Measurements from ENCODE around the gene ABCC6. TPM values are rescaled to one million over a fixed set of nuclear protein-coding genes. Genes with fewer than 3 reads are reported as not detected.
"Not testable (repeated sequence)": the region's sequence is repeated elsewhere in the genome, so short reads cannot be mapped to it uniquely, and the experiment has no call there.

ABCC6 gene
- total and polyA plus RNA-seq, 2 donors from 2014 or later: 7.5 to 54.5 TPM

DNA sequence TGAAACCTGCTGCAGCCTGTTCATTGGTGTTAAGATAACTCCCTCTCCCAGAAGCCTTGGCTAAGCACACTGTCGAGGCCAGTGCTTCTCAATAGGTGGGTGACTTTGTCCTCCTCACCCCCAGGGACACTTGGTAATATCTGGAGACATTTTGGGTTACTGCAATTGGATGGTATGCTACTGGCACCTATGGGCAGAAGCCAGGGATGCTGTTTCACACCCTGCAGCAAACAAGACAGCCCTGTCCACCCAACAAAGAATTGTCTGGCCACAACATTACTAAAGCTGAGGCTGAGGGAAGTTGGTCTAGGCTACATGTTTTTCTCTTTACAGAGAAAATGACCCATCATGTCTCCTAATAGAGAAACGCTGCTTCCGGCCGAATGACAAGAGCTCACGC, 4.9 kb downstream of the ABCC6 start:
- H3K27ac ChIP-seq (ENCODE audit: low read depth in 2 of 2, low read length in 2 of 2); H3K36me3 ChIP-seq (ENCODE audit: control insufficient read depth in 2 of 3, insufficient read depth in 3 of 3, low read length in 3 of 3); intact Hi-C loops (cut with DNase I); H3K27me3 ChIP-seq (ENCODE audit: control insufficient read depth, insufficient read depth, low read length); H3K4me3 ChIP-seq (ENCODE audit: low read length in 3 of 3); DNase-seq; H3K4me1 ChIP-seq (ENCODE audit: control insufficient read depth in 2 of 3, insufficient read depth in 2 of 3, low read depth in 1 of 3, low read length in 3 of 3); H3K9me3 ChIP-seq (ENCODE audit: control insufficient read depth in 2 of 3, insufficient read depth in 1 of 3, low read length in 3 of 3); H3K9ac ChIP-seq (ENCODE audit: low read length in 3 of 3); FAIRE-seq: not testable (repeated sequence)

DNA sequence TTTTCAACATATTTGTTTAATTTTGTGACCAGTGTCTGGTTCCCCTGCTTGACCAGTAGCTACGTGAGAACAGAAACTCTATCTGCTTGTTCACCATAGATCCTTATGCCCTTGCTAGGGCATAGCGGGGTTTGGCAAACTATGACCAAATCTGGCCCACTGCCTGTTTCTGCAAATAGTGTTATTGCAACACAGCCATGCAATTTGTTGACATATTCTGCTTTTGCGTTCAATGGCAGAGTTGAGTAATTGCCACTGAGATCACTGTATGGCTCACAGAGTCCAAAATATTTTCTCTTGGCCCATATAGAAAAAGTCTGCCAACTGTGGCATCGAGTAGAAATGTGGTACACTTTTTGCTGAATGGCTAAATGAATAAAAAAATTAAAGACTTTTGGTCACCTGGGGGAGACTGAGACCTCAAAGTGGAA, 9.4 kb downstream of the ABCC6 start:
- H3K36me3 ChIP-seq (ENCODE audit: control insufficient read depth in 2 of 3, insufficient read depth in 3 of 3, low read length in 3 of 3); DNase-seq; H3K9me3 ChIP-seq (ENCODE audit: control insufficient read depth in 2 of 3, insufficient read depth in 1 of 3, low read length in 3 of 3); H3K4me3 ChIP-seq (ENCODE audit: low read length in 3 of 3); H3K4me1 ChIP-seq (ENCODE audit: control insufficient read depth in 2 of 3, insufficient read depth in 2 of 3, low read depth in 1 of 3, low read length in 3 of 3); H3K27me3 ChIP-seq (ENCODE audit: control insufficient read depth, insufficient read depth, low read length); H3K9ac ChIP-seq (ENCODE audit: low read length in 3 of 3); intact Hi-C loops (cut with DNase I); FAIRE-seq; H3K27ac ChIP-seq (ENCODE audit: low read depth in 2 of 2, low read length in 2 of 2): not testable (repeated sequence)

DNA sequence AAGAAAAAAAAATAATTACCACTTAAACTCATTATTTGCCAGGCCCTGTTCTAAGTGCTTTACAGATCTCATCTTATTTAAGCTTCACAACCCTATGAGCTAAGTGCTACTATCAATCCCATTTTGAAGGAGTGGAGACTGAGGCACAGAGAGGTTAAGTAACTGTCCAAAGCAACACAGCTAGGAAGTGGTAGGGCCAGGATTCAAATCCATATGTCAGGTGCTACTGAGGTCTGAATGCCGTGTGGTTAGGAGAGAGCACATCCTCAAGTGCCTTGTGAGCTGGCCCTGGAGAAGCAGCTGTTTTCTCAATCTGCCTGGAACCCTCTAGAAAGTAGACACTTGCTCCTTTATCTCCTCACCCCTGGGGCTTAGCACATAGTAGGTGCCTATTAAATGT, 11.9 kb downstream of the ABCC6 start:
- H3K27ac ChIP-seq (ENCODE audit: low read depth in 2 of 2, low read length in 2 of 2); H3K4me3 ChIP-seq (ENCODE audit: low read length in 3 of 3); H3K4me1 ChIP-seq (ENCODE audit: control insufficient read depth in 2 of 3, insufficient read depth in 2 of 3, low read depth in 1 of 3, low read length in 3 of 3); DNase-seq; H3K9ac ChIP-seq (ENCODE audit: low read length in 3 of 3); H3K27me3 ChIP-seq (ENCODE audit: control insufficient read depth, insufficient read depth, low read length); H3K9me3 ChIP-seq (ENCODE audit: control insufficient read depth in 2 of 3, insufficient read depth in 1 of 3, low read length in 3 of 3); FAIRE-seq; intact Hi-C loops (cut with DNase I); H3K36me3 ChIP-seq (ENCODE audit: control insufficient read depth in 2 of 3, insufficient read depth in 3 of 3, low read length in 3 of 3): not testable (repeated sequence)

DNA sequence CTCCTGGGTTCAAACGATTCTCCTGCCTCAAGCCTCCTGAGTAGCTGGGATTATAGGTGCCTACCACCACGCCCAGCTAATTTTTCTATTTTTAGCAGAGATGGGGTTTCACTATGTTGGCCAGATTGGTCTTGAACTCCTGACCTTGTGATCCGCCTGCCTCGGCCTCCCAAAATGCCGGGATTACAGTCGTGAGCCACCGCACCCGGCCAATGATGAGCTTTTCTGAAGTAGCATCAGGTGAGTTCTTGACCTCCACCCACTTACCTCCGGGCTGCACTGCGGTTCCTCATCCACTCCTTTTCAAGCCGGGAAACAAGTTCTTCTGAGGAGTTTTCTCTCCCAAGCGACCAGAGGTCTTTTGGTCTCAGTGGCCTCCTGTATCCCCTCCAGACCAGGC, 14.8 kb downstream of the ABCC6 start:
- H3K9ac ChIP-seq (ENCODE audit: low read length in 3 of 3); H3K4me1 ChIP-seq (ENCODE audit: control insufficient read depth in 2 of 3, insufficient read depth in 2 of 3, low read depth in 1 of 3, low read length in 3 of 3); intact Hi-C loops (cut with DNase I); FAIRE-seq; H3K27ac ChIP-seq (ENCODE audit: low read depth in 2 of 2, low read length in 2 of 2); H3K27me3 ChIP-seq (ENCODE audit: control insufficient read depth, insufficient read depth, low read length); H3K4me3 ChIP-seq (ENCODE audit: low read length in 3 of 3); DNase-seq; H3K9me3 ChIP-seq (ENCODE audit: control insufficient read depth in 2 of 3, insufficient read depth in 1 of 3, low read length in 3 of 3); H3K36me3 ChIP-seq (ENCODE audit: control insufficient read depth in 2 of 3, insufficient read depth in 3 of 3, low read length in 3 of 3): not testable (repeated sequence)

DNA sequence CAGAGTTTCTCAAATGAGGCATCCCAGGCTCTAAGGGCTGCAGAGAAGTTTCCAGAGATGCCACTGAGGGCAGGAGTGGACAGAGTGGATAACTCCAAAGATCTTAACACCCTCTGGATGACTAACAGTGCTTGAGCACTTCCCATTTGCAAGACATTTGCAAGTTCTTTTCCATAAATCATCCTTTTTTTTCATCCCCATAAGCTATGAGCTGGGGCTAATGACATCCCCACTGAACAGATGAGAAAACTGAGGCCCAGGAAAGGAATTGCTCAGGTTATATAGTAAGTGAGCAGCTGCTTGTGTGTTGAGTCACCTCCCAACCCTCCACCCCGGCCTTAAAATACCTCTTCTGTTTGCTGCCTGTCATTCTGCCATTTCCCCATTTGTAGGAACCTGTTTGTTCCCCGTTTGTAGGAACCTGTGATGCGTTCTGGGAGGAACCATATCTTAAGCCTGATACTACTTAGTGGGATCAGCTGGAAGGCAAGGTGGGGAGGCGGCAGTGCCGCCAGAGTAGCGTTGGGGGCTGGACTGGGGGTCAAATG, 15.4 kb downstream of the ABCC6 start:
- H3K27ac ChIP-seq (ENCODE audit: low read depth in 2 of 2, low read length in 2 of 2); H3K36me3 ChIP-seq (ENCODE audit: control insufficient read depth in 2 of 3, insufficient read depth in 3 of 3, low read length in 3 of 3); DNase-seq; H3K4me3 ChIP-seq (ENCODE audit: low read length in 3 of 3); FAIRE-seq; H3K4me1 ChIP-seq (ENCODE audit: control insufficient read depth in 2 of 3, insufficient read depth in 2 of 3, low read depth in 1 of 3, low read length in 3 of 3); H3K27me3 ChIP-seq (ENCODE audit: control insufficient read depth, insufficient read depth, low read length); H3K9ac ChIP-seq (ENCODE audit: low read length in 3 of 3); H3K9me3 ChIP-seq (ENCODE audit: control insufficient read depth in 2 of 3, insufficient read depth in 1 of 3, low read length in 3 of 3); intact Hi-C loops (cut with DNase I): not testable (repeated sequence)

GRCh38 chr16:16207097-16207786, 16.1 kb downstream of the ABCC6 start:
- DNase-seq; H3K4me3 ChIP-seq (ENCODE audit: low read length in 3 of 3); H3K4me1 ChIP-seq (ENCODE audit: control insufficient read depth in 2 of 3, insufficient read depth in 2 of 3, low read depth in 1 of 3, low read length in 3 of 3); FAIRE-seq; H3K27me3 ChIP-seq (ENCODE audit: control insufficient read depth, insufficient read depth, low read length); H3K9ac ChIP-seq (ENCODE audit: low read length in 3 of 3); H3K9me3 ChIP-seq (ENCODE audit: control insufficient read depth in 2 of 3, insufficient read depth in 1 of 3, low read length in 3 of 3); H3K27ac ChIP-seq (ENCODE audit: low read depth in 2 of 2, low read length in 2 of 2); H3K36me3 ChIP-seq (ENCODE audit: control insufficient read depth in 2 of 3, insufficient read depth in 3 of 3, low read length in 3 of 3); intact Hi-C loops (cut with DNase I): not testable (repeated sequence)

- intact Hi-C loops (cut with DNase I); H3K27ac ChIP-seq (ENCODE audit: low read depth in 2 of 2, low read length in 2 of 2); H3K27me3 ChIP-seq (ENCODE audit: control insufficient read depth, insufficient read depth, low read length); H3K9ac ChIP-seq (ENCODE audit: low read length in 3 of 3); H3K9me3 ChIP-seq (ENCODE audit: control insufficient read depth in 2 of 3, insufficient read depth in 1 of 3, low read length in 3 of 3); FAIRE-seq; H3K4me3 ChIP-seq (ENCODE audit: low read length in 3 of 3); H3K36me3 ChIP-seq (ENCODE audit: control insufficient read depth in 2 of 3, insufficient read depth in 3 of 3, low read length in 3 of 3); H3K4me1 ChIP-seq (ENCODE audit: control insufficient read depth in 2 of 3, insufficient read depth in 2 of 3, low read depth in 1 of 3, low read length in 3 of 3); DNase-seq: not testable (repeated sequence)
These were observed 17.4 kb downstream of the ABCC6 start for GRCh38 chr16:16205864-16206263.

DNA sequence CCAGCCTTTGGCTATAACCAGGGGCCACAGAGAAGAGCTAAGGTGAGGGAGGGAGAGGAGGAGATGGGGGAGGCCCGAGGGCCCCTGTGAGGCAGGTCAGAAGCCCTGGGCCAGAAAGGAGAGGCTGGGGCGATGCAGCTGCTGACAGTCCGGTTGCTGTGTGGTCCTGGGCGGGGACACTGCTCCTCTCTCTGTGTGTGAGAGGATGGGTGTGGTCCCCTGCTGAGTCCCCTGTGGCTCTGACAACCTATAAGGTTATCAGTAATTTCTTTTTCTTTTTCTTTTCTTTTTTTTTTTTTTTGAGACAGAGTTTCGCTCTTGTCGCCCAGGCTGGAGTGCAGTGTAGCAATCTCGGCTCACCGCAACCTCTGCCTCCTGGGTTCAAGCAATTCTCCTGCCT, 18.7 kb downstream of the ABCC6 start:
- H3K4me1 ChIP-seq (ENCODE audit: control insufficient read depth in 2 of 3, insufficient read depth in 2 of 3, low read depth in 1 of 3, low read length in 3 of 3); H3K9ac ChIP-seq (ENCODE audit: low read length in 3 of 3); DNase-seq; H3K27me3 ChIP-seq (ENCODE audit: control insufficient read depth, insufficient read depth, low read length); H3K36me3 ChIP-seq (ENCODE audit: control insufficient read depth in 2 of 3, insufficient read depth in 3 of 3, low read length in 3 of 3); intact Hi-C loops (cut with DNase I); H3K9me3 ChIP-seq (ENCODE audit: control insufficient read depth in 2 of 3, insufficient read depth in 1 of 3, low read length in 3 of 3); H3K27ac ChIP-seq (ENCODE audit: low read depth in 2 of 2, low read length in 2 of 2); H3K4me3 ChIP-seq (ENCODE audit: low read length in 3 of 3); FAIRE-seq: not testable (repeated sequence)

Data from kidney (tissue), 11 donors.